Endothelial cell of umbilical vein (primary cell): Measurements from ENCODE around the gene ANKH. TPM values are rescaled to one million over a fixed set of nuclear protein-coding genes. Genes with fewer than 3 reads are reported as not detected.

Experiments used
- BruUV-seq: library from RNA; stranded (reverse); fragments of 400-500 nt; replicated peaks from 2 replicates; lab custom pipeline; 2021; lab: Mats Ljungman, UMichigan
- CTCF ChIA-PET: fragments of 300-600, 350-600 bp; sonication (Branson Sonifier 250); formaldehyde crosslinking; loops from one replicate; lab custom pipeline; 2021; ENCODE audit warnings: antibody characterized with exemption, inconsistent platforms; lab: Charles Lee
- POLR2A ChIA-PET: fragments of 300-600, 350-600 bp; sonication (Branson Sonifier 250); formaldehyde crosslinking; loops from one replicate; lab custom pipeline; 2021; ENCODE audit warnings: antibody characterized with exemption, inconsistent platforms; lab: Charles Lee
- DNase-seq: peaks from one replicate; pipeline ENCODE4 v3.0.0-alpha.2; 2011; ENCODE audit warnings: low read depth, low spot score
- FAIRE-seq: peaks from 2 replicates; lab custom pipeline; 2011; peaks lifted over from hg19 to GRCh38; lab: Jason Lieb, UNC
- H2AFZ ChIP-seq: 2 replicates; pipeline ENCODE4 v1.6.0; 2012; ENCODE audit warnings: low read depth, low read length, control low read depth, inconsistent platforms
- H3K27ac ChIP-seq: 2 replicates; pipeline ENCODE4 v1.5.1; 2011; ENCODE audit warnings: low read depth, mild to moderate bottlenecking, control low read depth, low read length, moderate library complexity; ENCODE audit not compliant: insufficient read depth
- H3K27me3 ChIP-seq, 2 experiments: 2 replicates each; pipeline versions ENCODE4 v1.6.0 to v1.6.1; 2011; ENCODE audit warnings: low read length in 2 of 2, mixed read lengths in 1 of 2; ENCODE audit not compliant: control insufficient read depth in 2 of 2, insufficient read depth in 2 of 2
- H3K36me3 ChIP-seq, 2 experiments: 2 replicates in 1 of 2; 3 replicates in 1 of 2; pipeline ENCODE4 v1.5.1; 2011; ENCODE audit warnings: low read length in 2 of 2, mild to moderate bottlenecking in 1 of 2, moderate library complexity in 1 of 2; ENCODE audit not compliant: control insufficient read depth in 2 of 2, insufficient read depth in 2 of 2; ENCODE audit errors: extremely low read depth in 1 of 2
- H3K4me1 ChIP-seq: 3 replicates; pipeline ENCODE4 v1.5.1; 2011; ENCODE audit warnings: mild to moderate bottlenecking, low read length; ENCODE audit not compliant: control insufficient read depth, insufficient read depth; ENCODE audit errors: extremely low read depth
- H3K4me2 ChIP-seq: 2 replicates; pipeline ENCODE4 v1.6.1; 2011; ENCODE audit warnings: low read length, control low read depth, mixed read lengths; ENCODE audit not compliant: insufficient read depth
- H3K4me3 ChIP-seq, 3 experiments: fragments of 200-600 bp in 1 of 3; sonication (generic), shearing (Covaris generic) in 1 of 3; replicated peaks in 1 of 3; 2 replicates each; pipeline ENCODE4 v1.5.1; 2011 to 2016; ENCODE audit warnings: control low read depth in 3 of 3, low read length in 3 of 3, mild to moderate bottlenecking in 2 of 3, inconsistent platforms in 1 of 3, low read depth in 1 of 3, moderate library complexity in 1 of 3; ENCODE audit not compliant: insufficient read depth in 1 of 3
- H3K79me2 ChIP-seq: 2 replicates; pipeline ENCODE4 v1.6.0; 2012; ENCODE audit warnings: low read length, inconsistent platforms; ENCODE audit not compliant: control insufficient read depth, insufficient read depth
- H3K9ac ChIP-seq: replicated peaks from 2 replicates; pipeline ENCODE3; 2011; ENCODE audit warnings: low read length, control low read depth; ENCODE audit not compliant: insufficient read depth; ENCODE audit errors: extremely low read depth
- H3K9me1 ChIP-seq: replicated peaks from 3 replicates; pipeline ENCODE4 v1.6.0; 2011; ENCODE audit warnings: mild to moderate bottlenecking, low read length; ENCODE audit not compliant: control insufficient read depth, insufficient read depth; ENCODE audit errors: extremely low read depth
- H3K9me3 ChIP-seq: replicated peaks from 2 replicates; pipeline ENCODE4 v1.5.1; 2012; ENCODE audit warnings: low read length, inconsistent platforms; ENCODE audit not compliant: control insufficient read depth, insufficient read depth
- H4K20me1 ChIP-seq: replicated peaks from 2 replicates; pipeline ENCODE3; 2011; ENCODE audit warnings: mild to moderate bottlenecking, low read length; ENCODE audit not compliant: control insufficient read depth, insufficient read depth; ENCODE audit errors: extremely low read depth
- EZH2 ChIP-seq: IDR thresholded peaks from 2 replicates; pipeline ENCODE4 v1.6.1; 2012; ENCODE audit warnings: borderline replicate concordance, low read depth, mild to moderate bottlenecking, moderate library complexity, low read length, inconsistent platforms; ENCODE audit not compliant: severe bottlenecking
- GATA2 ChIP-seq: IDR thresholded peaks from 2 replicates; pipeline ENCODE4 v1.7.0; 2011; ENCODE audit warnings: low read depth, mild to moderate bottlenecking, moderate library complexity, mixed read lengths, low read length; ENCODE audit not compliant: insufficient read length, insufficient read depth
- JUN ChIP-seq: IDR thresholded peaks from 2 replicates; pipeline ENCODE4 v1.6.1; 2011; ENCODE audit warnings: borderline replicate concordance, low read depth; ENCODE audit not compliant: insufficient read length, insufficient read depth
- POLR2A ChIP-seq: IDR thresholded peaks from 2 replicates; pipeline ENCODE4 v1.6.1; 2012; ENCODE audit warnings: low read depth, mild to moderate bottlenecking, control low read depth, low read length
- POLR2AphosphoS5 ChIP-seq: IDR thresholded peaks from 2 replicates; pipeline ENCODE4 v1.6.1; 2012; ENCODE audit warnings: low read depth, mild to moderate bottlenecking, control low read depth, low read length, moderate library complexity; ENCODE audit not compliant: insufficient read depth
- dilution Hi-C: fragments of 300-500 bp; cut with MboI; formaldehyde crosslinking; loops from one replicate; pipeline ENCODE4 v1.15.0; 2019; ENCODE audit warnings: low sequenced_read_pairs; ENCODE audit not compliant: extremely low pct_ligation_motif_present
- intact Hi-C: fragments of 100-400 bp; cut with micrococcal nuclease; formaldehyde crosslinking; loops from one replicate; pipeline ENCODE4 v1.10.0; 2022
- polyA plus RNA-seq, 4 experiments: library from polyadenylated mRNA; depleted of rRNA in 3 of 4; stranded (reverse) in 3 of 4; unstranded in 1 of 4; fragments of >200 nt; gene quantifications; 2 replicates each; pipeline versions ENCODE4 v1.2.1 to v1.2.3, GENCODE V29; 2011 to 2012; ENCODE audit warnings: missing spikeins in 1 of 4
- total RNA-seq: library from RNA; stranded (reverse); gene quantifications from 2 replicates; pipeline ENCODE4 v1.2.3, GENCODE V29; 2021
- TF ChIP-seq, protein P1 (sequence below): IDR thresholded peaks from 2 replicates; pipeline ENCODE4 v1.6.1; 2011; ENCODE audit not compliant: insufficient read depth, insufficient read length
- TF ChIP-seq, protein P2 (sequence below), 2 donors: IDR thresholded peaks; 1 replicate in 1 of 2; 2 replicates in 1 of 2; pipeline ENCODE4 v1.5.1; 2011; ENCODE audit warnings: low read length in 2 of 2, mild to moderate bottlenecking in 2 of 2, moderate library complexity in 2 of 2, control low read depth in 1 of 2, inconsistent platforms in 1 of 2, low read depth in 1 of 2; ENCODE audit not compliant: insufficient read depth in 1 of 2; ENCODE audit errors: extremely low read depth in 1 of 2

Gene ANKH
- total and polyA plus RNA-seq, 2 donors (not counting 3 experiments of a cell fraction or from before 2014, with no cell fraction given): 12.7 to 31.4 TPM

GRCh38 chr5:14834062-14834461 is 37.5 kb downstream of the ANKH start:
- H3K27ac ChIP-seq: no peak overlapping the region
- no peaks in the 10 kb centered on the region for H4K20me1 ChIP-seq
- TF ChIP-seq EZH2 (no peak), POLR2A (no peak), JUN (no peak), GATA2 (no peak), POLR2AphosphoS5 (no peak)
- TF ChIP-seq, protein P1, sequence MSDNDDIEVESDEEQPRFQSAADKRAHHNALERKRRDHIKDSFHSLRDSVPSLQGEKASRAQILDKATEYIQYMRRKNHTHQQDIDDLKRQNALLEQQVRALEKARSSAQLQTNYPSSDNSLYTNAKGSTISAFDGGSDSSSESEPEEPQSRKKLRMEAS: no peak
- TF ChIP-seq, protein P2, sequence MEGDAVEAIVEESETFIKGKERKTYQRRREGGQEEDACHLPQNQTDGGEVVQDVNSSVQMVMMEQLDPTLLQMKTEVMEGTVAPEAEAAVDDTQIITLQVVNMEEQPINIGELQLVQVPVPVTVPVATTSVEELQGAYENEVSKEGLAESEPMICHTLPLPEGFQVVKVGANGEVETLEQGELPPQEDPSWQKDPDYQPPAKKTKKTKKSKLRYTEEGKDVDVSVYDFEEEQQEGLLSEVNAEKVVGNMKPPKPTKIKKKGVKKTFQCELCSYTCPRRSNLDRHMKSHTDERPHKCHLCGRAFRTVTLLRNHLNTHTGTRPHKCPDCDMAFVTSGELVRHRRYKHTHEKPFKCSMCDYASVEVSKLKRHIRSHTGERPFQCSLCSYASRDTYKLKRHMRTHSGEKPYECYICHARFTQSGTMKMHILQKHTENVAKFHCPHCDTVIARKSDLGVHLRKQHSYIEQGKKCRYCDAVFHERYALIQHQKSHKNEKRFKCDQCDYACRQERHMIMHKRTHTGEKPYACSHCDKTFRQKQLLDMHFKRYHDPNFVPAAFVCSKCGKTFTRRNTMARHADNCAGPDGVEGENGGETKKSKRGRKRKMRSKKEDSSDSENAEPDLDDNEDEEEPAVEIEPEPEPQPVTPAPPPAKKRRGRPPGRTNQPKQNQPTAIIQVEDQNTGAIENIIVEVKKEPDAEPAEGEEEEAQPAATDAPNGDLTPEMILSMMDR (IDR thresholded peaks at IDR 0.05; ENCODE audit: extremely low read depth in 1 of 2, insufficient read depth in 1 of 2, low read depth in 1 of 2, low read length in 2 of 2): no peak
- intact Hi-C loops: no loop called here
- no peaks in the 10 kb centered on the region for H3K9me3 ChIP-seq
- no peak overlapping the region for H2AFZ ChIP-seq
- peaks cover 2% of the 10 kb centered on the region for H3K79me2 ChIP-seq
- CTCF ChIA-PET: no interaction called here
- BruUV-seq: no TSS peak
- FAIRE-seq: no peak
- no peaks in the 10 kb centered on the region for H3K9me1 ChIP-seq
- no peaks in the 10 kb centered on the region for H3K4me1 ChIP-seq
- H3K36me3 ChIP-seq: no peaks in the 10 kb centered on the region
- H3K9ac ChIP-seq: no peak overlapping the region
- no peak for DNase-seq
- POLR2A ChIA-PET: no interaction called here
- no peak overlapping the region for H3K4me2 ChIP-seq
- H3K27me3 ChIP-seq: no peaks in the 10 kb centered on the region
- dilution Hi-C loops: no loop called here
- no peak overlapping the region for H3K4me3 ChIP-seq
